ENCODE results near the gene DRD4.
"Not testable (repeated sequence)": the region's sequence is repeated elsewhere in the genome, so short reads cannot be mapped to it uniquely, and the experiment has no call there.

Gene DRD4

GRCh38 chr11:645536-645935, 8.5 kb downstream of the DRD4 start:
- no peak for DNase-seq

- DNase-seq: no peak
Measured at GRCh38 chr11:646214-646613, 9.1 kb downstream of the DRD4 start.

GRCh38 chr11:647672-648158, 10.6 kb downstream of the DRD4 start:
- DNase-seq: not testable (repeated sequence)

GRCh38 chr11:650482-650881, 13.4 kb downstream of the DRD4 start:
- DNase-seq: no peak

- DNase-seq: not testable (repeated sequence)
Measured at GRCh38 chr11:653136-653535, 16.1 kb downstream of the DRD4 start.

GRCh38 chr11:653837-654236, 16.8 kb downstream of the DRD4 start:
- DNase-seq: no peak

GRCh38 chr11:654444-654843, 17.4 kb downstream of the DRD4 start:
- not testable (repeated sequence) for DNase-seq

- DNase-seq: no peak
Measured at GRCh38 chr11:655036-655726, 18.1 kb downstream of the DRD4 start.

- DNase-seq: no peak
Measured at GRCh38 chr11:656426-656825, 19.4 kb downstream of the DRD4 start.

GRCh38 chr11:656866-657265, 19.8 kb downstream of the DRD4 start:
- no peak for DNase-seq

- no peak for DNase-seq
Measured at GRCh38 chr11:657691-658126, 20.6 kb downstream of the DRD4 start.

- no peak for DNase-seq
Measured at GRCh38 chr11:659532-660085, 22.5 kb downstream of the DRD4 start.

- DNase-seq: no peak
Measured at GRCh38 chr11:660281-660680, 23.2 kb downstream of the DRD4 start.

GRCh38 chr11:660681-661444, 23.8 kb downstream of the DRD4 start:
- DNase-seq: no peak

- no peak for DNase-seq
Measured at GRCh38 chr11:662689-663274, 25.7 kb downstream of the DRD4 start.

GRCh38 chr11:665062-665703, 28.1 kb downstream of the DRD4 start:
- no peak for DNase-seq

GRCh38 chr11:665704-666281, 28.7 kb downstream of the DRD4 start:
- no peak for DNase-seq

- no peak for DNase-seq
Measured at GRCh38 chr11:673866-674265, 36.8 kb downstream of the DRD4 start.

GRCh38 chr11:674406-674805, 37.3 kb downstream of the DRD4 start:
- DNase-seq: no peak

- no peak for DNase-seq
Measured at GRCh38 chr11:678297-678696, 41.2 kb downstream of the DRD4 start.

GRCh38 chr11:679271-680207, 42.5 kb downstream of the DRD4 start:
- DNase-seq: no peak

GRCh38 chr11:680476-680875, 43.4 kb downstream of the DRD4 start:
- DNase-seq: no peak

All from DMS79 treated with DMSO at 0.1 percent for 48 hours (cell line).